Measurements from ENCODE around the gene SOX5.
"Not testable (repeated sequence)": the region's sequence is repeated elsewhere in the genome, so short reads cannot be mapped to it uniquely, and the experiment has no call there.

The SOX5 gene

GRCh38 chr12:23548742-23549141, 400.7 kb downstream of the SOX5 start:
- H3K4me3 ChIP-seq (ENCODE audit: low read length): no peak overlapping the region
- no peak for TF ChIP-seq ZNF274 (IDR thresholded peaks at IDR 0.05; ENCODE audit: low read depth, low read length)

GRCh38 chr12:23546756-23547155, 402.7 kb downstream of the SOX5 start:
- TF ChIP-seq ZNF274 (IDR thresholded peaks at IDR 0.05; ENCODE audit: low read depth, low read length): no peak
- no peak overlapping the region for H3K4me3 ChIP-seq (ENCODE audit: low read length)

GRCh38 chr12:23543767-23544166, 405.7 kb downstream of the SOX5 start:
- H3K4me3 ChIP-seq (ENCODE audit: low read length): no peak overlapping the region
- no peak for TF ChIP-seq ZNF274 (IDR thresholded peaks at IDR 0.05; ENCODE audit: low read depth, low read length)

GRCh38 chr12:23542187-23542586, 407.3 kb downstream of the SOX5 start:
- no peak for TF ChIP-seq ZNF274 (IDR thresholded peaks at IDR 0.05; ENCODE audit: low read depth, low read length)
- H3K4me3 ChIP-seq (ENCODE audit: low read length): no peak overlapping the region

- no peak for TF ChIP-seq ZNF274 (IDR thresholded peaks at IDR 0.05; ENCODE audit: low read depth, low read length)
- no peak overlapping the region for H3K4me3 ChIP-seq (ENCODE audit: low read length)
Measured at GRCh38 chr12:23540572-23540971, 408.9 kb downstream of the SOX5 start.

GRCh38 chr12:23536293-23536692, 413.2 kb downstream of the SOX5 start:
- no peak overlapping the region for H3K4me3 ChIP-seq (ENCODE audit: low read length)
- TF ChIP-seq ZNF274 (IDR thresholded peaks at IDR 0.05; ENCODE audit: low read depth, low read length): no peak

GRCh38 chr12:23535441-23535840, 414.0 kb downstream of the SOX5 start:
- no peak for TF ChIP-seq ZNF274 (IDR thresholded peaks at IDR 0.05; ENCODE audit: low read depth, low read length)
- H3K4me3 ChIP-seq (ENCODE audit: low read length): no peak overlapping the region

GRCh38 chr12:23534196-23534595, 415.3 kb downstream of the SOX5 start:
- TF ChIP-seq ZNF274 (IDR thresholded peaks at IDR 0.05; ENCODE audit: low read depth, low read length): no peak

GRCh38 chr12:23533699-23534098, 415.8 kb downstream of the SOX5 start:
- H3K4me3 ChIP-seq (ENCODE audit: low read length): no peak overlapping the region
- no peak for TF ChIP-seq ZNF274 (IDR thresholded peaks at IDR 0.05; ENCODE audit: low read depth, low read length)

More at GRCh38 chr12:23534196-23534595, 415.3 kb downstream of the SOX5 start:
- H3K4me3 ChIP-seq (ENCODE audit: low read length): no peak overlapping the region

GRCh38 chr12:23533265-23533664, 416.2 kb downstream of the SOX5 start:
- H3K4me3 ChIP-seq (ENCODE audit: low read length): no peak overlapping the region
- TF ChIP-seq ZNF274 (IDR thresholded peaks at IDR 0.05; ENCODE audit: low read depth, low read length): no peak

- no peak for TF ChIP-seq ZNF274 (IDR thresholded peaks at IDR 0.05; ENCODE audit: low read depth, low read length)
- no peak overlapping the region for H3K4me3 ChIP-seq (ENCODE audit: low read length)
Measured at GRCh38 chr12:23528316-23528715, 421.2 kb downstream of the SOX5 start.

- no peak for TF ChIP-seq ZNF274 (IDR thresholded peaks at IDR 0.05; ENCODE audit: low read depth, low read length)
Measured at GRCh38 chr12:23525450-23526072, 423.9 kb downstream of the SOX5 start.

GRCh38 chr12:23523339-23523738, 426.1 kb downstream of the SOX5 start:
- H3K4me3 ChIP-seq (ENCODE audit: low read length): no peak overlapping the region
- TF ChIP-seq ZNF274 (IDR thresholded peaks at IDR 0.05; ENCODE audit: low read depth, low read length): no peak

More at GRCh38 chr12:23525450-23526072, 423.9 kb downstream of the SOX5 start:
- H3K4me3 ChIP-seq (ENCODE audit: low read length): no peak overlapping the region

- not testable (repeated sequence) for H3K4me3 ChIP-seq (ENCODE audit: low read length)
Measured at GRCh38 chr12:23519444-23519843, 430.0 kb downstream of the SOX5 start.

- H3K4me3 ChIP-seq (ENCODE audit: low read length): not testable (repeated sequence)
Measured at GRCh38 chr12:23515785-23516184, 433.7 kb downstream of the SOX5 start.

GRCh38 chr12:23510484-23510883, 439.0 kb downstream of the SOX5 start:
- no peak for TF ChIP-seq ZNF274 (IDR thresholded peaks at IDR 0.05; ENCODE audit: low read depth, low read length)
- no peak overlapping the region for H3K4me3 ChIP-seq (ENCODE audit: low read length)

GRCh38 chr12:23509832-23510231, 439.6 kb downstream of the SOX5 start:
- not testable (repeated sequence) for H3K4me3 ChIP-seq (ENCODE audit: low read length)

GRCh38 chr12:23507785-23508184, 441.7 kb downstream of the SOX5 start:
- H3K4me3 ChIP-seq (ENCODE audit: low read length): not testable (repeated sequence)

- H3K4me3 ChIP-seq (ENCODE audit: low read length): not testable (repeated sequence)
Measured at GRCh38 chr12:23505736-23506135, 443.7 kb downstream of the SOX5 start.
